DOHH2 (cell line): ENCODE data around the gene HPS3.

Source experiments
- H3F3A ChIP-seq: fragments of 200-600 bp; sonication (generic), shearing (Covaris generic); 2 replicates; pipeline ENCODE4 v1.6.0; 2016; ENCODE audit warnings: antibody characterized with exemption, mild to moderate bottlenecking; ENCODE audit not compliant: control insufficient read depth, insufficient read depth
- H3K27ac ChIP-seq: fragments of 200-600 bp; sonication (generic); 2 replicates; pipeline ENCODE4 v1.5.1; 2014; ENCODE audit warnings: low read depth, mild to moderate bottlenecking, low read length, moderate library complexity
- H3K27me3 ChIP-seq: fragments of 200-600 bp; sonication (generic); 2 replicates; pipeline ENCODE4 v1.6.1; 2014; ENCODE audit warnings: mild to moderate bottlenecking, low read length, mixed read lengths; ENCODE audit not compliant: control insufficient read depth
- H3K36me3 ChIP-seq: fragments of 200-600 bp; sonication (generic); 2 replicates; pipeline ENCODE4 v1.6.1; 2014; ENCODE audit warnings: mild to moderate bottlenecking, low read length, moderate library complexity, mixed read lengths; ENCODE audit not compliant: control insufficient read depth
- H3K4me1 ChIP-seq: fragments of 200-600 bp; sonication (generic); 2 replicates; pipeline ENCODE4 v1.6.1; 2014; ENCODE audit warnings: mild to moderate bottlenecking, low read length, mixed read lengths; ENCODE audit not compliant: control insufficient read depth
- H3K4me2 ChIP-seq: fragments of 200-600 bp; sonication (generic); 2 replicates; pipeline ENCODE4 v1.6.0; 2014; ENCODE audit warnings: mild to moderate bottlenecking, low read length, moderate library complexity
- H3K4me3 ChIP-seq: fragments of 200-600 bp; sonication (generic); 2 replicates; pipeline ENCODE4 v1.5.1; 2014; ENCODE audit warnings: mild to moderate bottlenecking, low read length, mixed read lengths
- H3K79me2 ChIP-seq: fragments of 200-600 bp; sonication (generic); 2 replicates; pipeline ENCODE4 v1.6.1; 2014; ENCODE audit warnings: mild to moderate bottlenecking, low read length, mixed read lengths; ENCODE audit not compliant: control insufficient read depth
- H3K9me2 ChIP-seq: fragments of 200-600 bp; sonication (generic); replicated peaks from 2 replicates; pipeline ENCODE4 v1.6.1; 2014; ENCODE audit warnings: mild to moderate bottlenecking, low read length, mixed read lengths; ENCODE audit not compliant: control insufficient read depth
- H3K9me3 ChIP-seq: fragments of 200-600 bp; sonication (generic); 2 replicates; pipeline ENCODE4 v1.6.1; 2014; ENCODE audit warnings: antibody characterized with exemption, low read length, mixed read lengths; ENCODE audit not compliant: control insufficient read depth, insufficient read depth
- H4K20me1 ChIP-seq: fragments of 200-600 bp; sonication (generic); 2 replicates; pipeline ENCODE4 v1.6.0; 2014; ENCODE audit warnings: low read depth, mild to moderate bottlenecking, antibody characterized with exemption, low read length, moderate library complexity; ENCODE audit not compliant: control insufficient read depth, insufficient read depth
- CTCF ChIP-seq: fragments of 200-600 bp; sonication (generic); IDR thresholded peaks from one replicate; pipeline ENCODE4 v1.5.1; 2014; ENCODE audit warnings: antibody characterized with exemption, mild to moderate bottlenecking, low read depth, low read length; ENCODE audit not compliant: poor library complexity, severe bottlenecking
- EZH2phosphoT487 ChIP-seq: fragments of 200-600 bp; sonication (generic); IDR thresholded peaks from 2 replicates; pipeline ENCODE4 v1.6.1; 2017; ENCODE audit warnings: borderline replicate concordance, mild to moderate bottlenecking, antibody characterized with exemption, low read length, moderate library complexity, mixed read lengths

HPS3 gene

GRCh38 chr3:149197669-149198068, 68.2 kb downstream of the HPS3 start:
- no peak for TF ChIP-seq CTCF
- no peak for TF ChIP-seq EZH2phosphoT487
- no peaks in the 10 kb centered on the region for H4K20me1 ChIP-seq
- H3K27me3 ChIP-seq, result peaks cover 6% of the 10 kb centered on the region; the same call in 1 of the 2 replicates
- no peaks in the 10 kb centered on the region for H3K79me2 ChIP-seq
- peak overlapping the region; percentile 32 for H3K4me3 ChIP-seq
- H3K27ac ChIP-seq, result no peak overlapping the region
- H3F3A ChIP-seq, result no peaks in the 10 kb centered on the region
- no peaks in the 10 kb centered on the region for H3K9me2 ChIP-seq
- peak overlapping the region; percentile 47 for H3K4me2 ChIP-seq
- H3K36me3 ChIP-seq, result no peaks in the 10 kb centered on the region
- no peaks in the 10 kb centered on the region for H3K9me3 ChIP-seq
- peaks cover 11% of the 10 kb centered on the region for H3K4me1 ChIP-seq

- TF ChIP-seq CTCF (no peak), EZH2phosphoT487 (no peak)
- H3K9me3 ChIP-seq, result no peaks in the 10 kb centered on the region
- H3K4me2 ChIP-seq, result no peak overlapping the region
- H3K9me2 ChIP-seq, result no peaks in the 10 kb centered on the region
- H3F3A ChIP-seq, result no peaks in the 10 kb centered on the region
- no peaks in the 10 kb centered on the region for H3K79me2 ChIP-seq
- no peak overlapping the region for H3K4me3 ChIP-seq
- H3K27me3 ChIP-seq, result peaks cover 6% of the 10 kb centered on the region; the same call in 1 of the 2 replicates
- no peaks in the 10 kb centered on the region for H4K20me1 ChIP-seq
- no peaks in the 10 kb centered on the region for H3K36me3 ChIP-seq
- H3K4me1 ChIP-seq, result peaks cover 16% of the 10 kb centered on the region
- no peak overlapping the region for H3K27ac ChIP-seq
These were observed 69.2 kb downstream of the HPS3 start for GRCh38 chr3:149198611-149199010.

GRCh38 chr3:149199474-149199873, 70.0 kb downstream of the HPS3 start:
- Histone ChIP-seq H3K27me3 (peaks cover 6% of the 10 kb centered on the region; the same call in 1 of the 2 replicates), H3K9me3 (no peaks in the 10 kb centered on the region)
- TF ChIP-seq EZH2phosphoT487 (no peak), CTCF (no peak)

GRCh38 chr3:149203758-149204157, 74.3 kb downstream of the HPS3 start:
- Histone ChIP-seq H3K27me3 (peaks cover under 1% of the 10 kb centered on the region; the same call in 1 of the 2 replicates), H3K36me3 (no peaks in the 10 kb centered on the region), H3K4me1 (peaks cover 20% of the 10 kb centered on the region), H3F3A (no peaks in the 10 kb centered on the region), H4K20me1 (no peaks in the 10 kb centered on the region), H3K4me2 (peak overlapping the region; percentile 55), H3K4me3 (peak overlapping the region; percentile 28; the same call in 1 of the 2 replicates), H3K9me3 (no peaks in the 10 kb centered on the region), H3K9me2 (no peaks in the 10 kb centered on the region), H3K79me2 (no peaks in the 10 kb centered on the region), H3K27ac (no peak overlapping the region)
- TF ChIP-seq CTCF (no peak), EZH2phosphoT487 (no peak)

More at GRCh38 chr3:149199474-149199873, 70.0 kb downstream of the HPS3 start:
- Histone ChIP-seq H3K27ac (no peak overlapping the region), H4K20me1 (no peaks in the 10 kb centered on the region), H3F3A (no peaks in the 10 kb centered on the region), H3K79me2 (no peaks in the 10 kb centered on the region), H3K4me2 (no peak overlapping the region), H3K4me1 (peaks cover 24% of the 10 kb centered on the region), H3K36me3 (no peaks in the 10 kb centered on the region), H3K9me2 (no peaks in the 10 kb centered on the region), H3K4me3 (no peak overlapping the region)
